RWPE2 (cell line): Measurements from ENCODE around the gene PRKG1.

Source experiments
- ATAC-seq: fragments of 200-7000 bp; cut with Tn5 transposase; 3 replicates; pipeline ENCODE4 v1.9.1; 2021; ENCODE audit warnings: low read depth
- DNase-seq: peaks from one replicate; pipeline ENCODE4 v3.0.0-alpha.2; 2020; ENCODE audit warnings: low spot score
- H3K27ac ChIP-seq: fragments of 450-650 bp; 2 replicates; pipeline ENCODE4 v1.5.1; 2017; ENCODE audit warnings: mild to moderate bottlenecking; ENCODE audit not compliant: poor library complexity, severe bottlenecking
- H3K27me3 ChIP-seq: fragments of 250-450 bp; sonication (Bioruptor Pico); 2 replicates; pipeline ENCODE4 v1.5.1; 2021; ENCODE audit warnings: mild to moderate bottlenecking, moderate library complexity; ENCODE audit not compliant: insufficient read depth, poor library complexity, severe bottlenecking
- H3K36me3 ChIP-seq: fragments of 250-450 bp; sonication (Bioruptor Pico); 2 replicates; pipeline ENCODE4 v1.5.1; 2020; ENCODE audit warnings: low read depth, mild to moderate bottlenecking, moderate library complexity
- H3K4me1 ChIP-seq: fragments of 250-450 bp; sonication (Bioruptor Pico); 2 replicates; pipeline ENCODE4 v1.5.1; 2021; ENCODE audit warnings: mild to moderate bottlenecking, moderate library complexity; ENCODE audit not compliant: insufficient read depth, poor library complexity, severe bottlenecking
- H3K4me3 ChIP-seq: fragments of 250-450 bp; sonication (Bioruptor Pico); 2 replicates; pipeline ENCODE4 v1.5.1; 2021; ENCODE audit warnings: mild to moderate bottlenecking, moderate library complexity; ENCODE audit not compliant: severe bottlenecking
- H3K9me3 ChIP-seq: fragments of 250-450 bp; sonication (Bioruptor Pico); 2 replicates; pipeline ENCODE4 v1.5.1; 2021; ENCODE audit warnings: mild to moderate bottlenecking, moderate library complexity; ENCODE audit not compliant: severe bottlenecking
- CTCF ChIP-seq: fragments of 450-650 bp; IDR thresholded peaks from one replicate; pipeline ENCODE4 v1.5.1; 2017; ENCODE audit warnings: mild to moderate bottlenecking, moderate library complexity; ENCODE audit not compliant: poor library complexity, severe bottlenecking

The PRKG1 gene

GRCh38 chr10:52074505-52075026 lies 1000.3 kb downstream of the PRKG1 start:
- no peak for TF ChIP-seq CTCF
- Histone ChIP-seq H3K27ac (no peak overlapping the region), H3K4me3 (no peak overlapping the region), H3K36me3 (no peaks in the 10 kb centered on the region), H3K4me1 (no peaks in the 10 kb centered on the region), H3K27me3 (peaks cover 10% of the 10 kb centered on the region), H3K9me3 (no peaks in the 10 kb centered on the region)
- no peak for DNase-seq
- ATAC-seq: no peak

GRCh38 chr10:52077814-52078213 lies 1003.5 kb downstream of the PRKG1 start:
- TF ChIP-seq CTCF: no peak
- Histone ChIP-seq H3K4me1 (no peaks in the 10 kb centered on the region), H3K27ac (no peak overlapping the region), H3K27me3 (peaks cover 13% of the 10 kb centered on the region), H3K9me3 (no peaks in the 10 kb centered on the region), H3K4me3 (no peak overlapping the region), H3K36me3 (no peaks in the 10 kb centered on the region)
- no peak for DNase-seq
- ATAC-seq: no peak

GRCh38 chr10:52078397-52078937 lies 1004.2 kb downstream of the PRKG1 start:
- H3K9me3 ChIP-seq: no peaks in the 10 kb centered on the region
- H3K4me3 ChIP-seq: no peak overlapping the region
- DNase-seq (no peak), ATAC-seq (no peak)
- no peaks in the 10 kb centered on the region for H3K4me1 ChIP-seq
- H3K36me3 ChIP-seq: no peaks in the 10 kb centered on the region
- no peak for TF ChIP-seq CTCF
- H3K27me3 ChIP-seq: peaks cover 19% of the 10 kb centered on the region
- no peak overlapping the region for H3K27ac ChIP-seq

GRCh38 chr10:52082307-52082706 lies 1008.0 kb downstream of the PRKG1 start:
- no peak for ATAC-seq
- H3K27me3 ChIP-seq: peaks cover 18% of the 10 kb centered on the region
- no peak overlapping the region for H3K27ac ChIP-seq
- no peak for TF ChIP-seq CTCF
- no peak overlapping the region for H3K4me3 ChIP-seq
- H3K9me3 ChIP-seq: no peaks in the 10 kb centered on the region
- DNase-seq: no peak
- no peaks in the 10 kb centered on the region for H3K4me1 ChIP-seq
- H3K36me3 ChIP-seq: no peaks in the 10 kb centered on the region

GRCh38 chr10:52083422-52083821 lies 1009.1 kb downstream of the PRKG1 start:
- H3K27me3 ChIP-seq: peaks cover 18% of the 10 kb centered on the region
- H3K4me1 ChIP-seq: no peaks in the 10 kb centered on the region
- H3K4me3 ChIP-seq: no peak overlapping the region
- no peaks in the 10 kb centered on the region for H3K36me3 ChIP-seq
- DNase-seq (no peak), ATAC-seq (no peak)
- no peak overlapping the region for H3K27ac ChIP-seq
- no peak for TF ChIP-seq CTCF
- no peaks in the 10 kb centered on the region for H3K9me3 ChIP-seq
